ENCODE data around the gene PLOD3. TPM values are rescaled to one million over a fixed set of nuclear protein-coding genes. Genes with fewer than 3 reads are reported as not detected.

The PLOD3 gene
- total RNA-seq, 1 experiment from 2014 or later, result 108 TPM

- intact Hi-C loops (cut with micrococcal nuclease; ENCODE audit: unreplicated experiment), result no loop called here
- Mint-ChIP-seq H3K9me3 (ENCODE audit: low read depth, unreplicated experiment) (no peaks in the 10 kb centered on the region), H3K27ac (ENCODE audit: unreplicated experiment) (no peak overlapping the region), H3K36me3 (ENCODE audit: insufficient read depth, unreplicated experiment) (peaks cover 3% of the 10 kb centered on the region), H3K27me3 (ENCODE audit: unreplicated experiment) (no peaks in the 10 kb centered on the region), H3K4me3 (ENCODE audit: low read depth, unreplicated experiment) (no peak overlapping the region), H3K4me1 (ENCODE audit: low read depth, unreplicated experiment) (no peaks in the 10 kb centered on the region)
- CTCF ChIA-PET, result no interaction called here
- DNase-seq, result no peak
- TF ChIP-seq CTCF (IDR thresholded peaks at IDR 0.05; ENCODE audit: unreplicated experiment), result no peak
- BruUV-seq (replicated peaks), result no TSS peak
Observed at GRCh38 chr7:101239191-101239950, 22.0 kb upstream of the PLOD3 start.

GRCh38 chr7:101238226-101239182 lies 21.1 kb upstream of the PLOD3 start:
- BruUV-seq (replicated peaks), result no TSS peak

GRCh38 chr7:101237206-101238067 lies 20.1 kb upstream of the PLOD3 start, which contains the start of gene CLDN15:
TSS of gene CLDN15 (minus strand) at chr7:101237802. CDS start at chr7:101237581, 221 bp downstream.
- BruUV-seq (replicated peaks), result no TSS peak
- Mint-ChIP-seq H3K27me3 (ENCODE audit: unreplicated experiment) (no peaks in the 10 kb centered on the region), H3K9me3 (ENCODE audit: low read depth, unreplicated experiment) (no peaks in the 10 kb centered on the region), H3K27ac (ENCODE audit: unreplicated experiment) (no peak within 1 kb of the TSS), H3K4me3 (ENCODE audit: low read depth, unreplicated experiment) (no peak within 1 kb of the TSS), H3K36me3 (ENCODE audit: insufficient read depth, unreplicated experiment) (peaks cover 9% of the 10 kb centered on the region), H3K4me1 (ENCODE audit: low read depth, unreplicated experiment) (no peaks in the 10 kb centered on the region)
- no peak for TF ChIP-seq CTCF (IDR thresholded peaks at IDR 0.05; ENCODE audit: unreplicated experiment)
- CTCF ChIA-PET, result interaction anchor here (1.1 kb wide), 1 partner anchor 9 kb away, joined by 3 read pairs; no protein-coding TSS in a partner anchor
- no peak for DNase-seq
- intact Hi-C loops (cut with micrococcal nuclease; ENCODE audit: unreplicated experiment), result no loop called here

More at GRCh38 chr7:101238226-101239182, 21.1 kb upstream of the PLOD3 start:
- CTCF ChIA-PET, result interaction anchor here (1.1 kb wide), 1 partner anchor 8 kb away, joined by 3 read pairs; no protein-coding TSS in a partner anchor
- no peak for DNase-seq
- no peak overlapping the region for H3K4me3 Mint-ChIP-seq (ENCODE audit: low read depth, unreplicated experiment)
- H3K27ac Mint-ChIP-seq (ENCODE audit: unreplicated experiment), result no peak overlapping the region
- no peaks in the 10 kb centered on the region for H3K36me3 Mint-ChIP-seq (ENCODE audit: insufficient read depth, unreplicated experiment)
- no peak for TF ChIP-seq CTCF (IDR thresholded peaks at IDR 0.05; ENCODE audit: unreplicated experiment)
- no peaks in the 10 kb centered on the region for H3K4me1 Mint-ChIP-seq (ENCODE audit: low read depth, unreplicated experiment)
- intact Hi-C loops (cut with micrococcal nuclease; ENCODE audit: unreplicated experiment), result no loop called here
- no peaks in the 10 kb centered on the region for H3K27me3 Mint-ChIP-seq (ENCODE audit: unreplicated experiment)
- no peaks in the 10 kb centered on the region for H3K9me3 Mint-ChIP-seq (ENCODE audit: low read depth, unreplicated experiment)

Data from Calu3 (cell line).